PC-9 (cell line): ENCODE data around the gene DCP1B. TPM values are rescaled to one million over a fixed set of nuclear protein-coding genes. Genes with fewer than 3 reads are reported as not detected.

Source experiments
- BruUV-seq: library from RNA; stranded (reverse); fragments of 400-500 nt; replicated peaks from 2 replicates; lab custom pipeline; 2021; lab: Mats Ljungman, UMichigan
- CTCF ChIA-PET: fragments of 300-600 bp; sonication (Branson Sonifier 250); formaldehyde crosslinking; loops from one replicate; lab custom pipeline; 2022; ENCODE audit warnings: antibody characterized with exemption; lab: Charles Lee
- POLR2A ChIA-PET: fragments of 300-600 bp; sonication (Branson Sonifier 250); formaldehyde crosslinking; loops from one replicate; lab custom pipeline; 2022; ENCODE audit warnings: antibody characterized with exemption; ENCODE audit not compliant: unreplicated experiment; lab: Charles Lee
- DNase-seq, 2 experiments: peaks; one replicate each; pipeline versions ENCODE4 v3.0.0 to v3.0.0-alpha.2; 2015 to 2022; ENCODE audit warnings: mixed read lengths in 1 of 2
- H2AFZ ChIP-seq: fragments of 200-600 bp; sonication (generic); 2 replicates; pipeline ENCODE4 v1.8.1; 2017; ENCODE audit warnings: antibody characterized with exemption
- H3F3A ChIP-seq: fragments of 200-600 bp; sonication (generic); 2 replicates; pipeline ENCODE4 v1.8.1; 2017; ENCODE audit warnings: antibody characterized with exemption, mild to moderate bottlenecking, low read depth; ENCODE audit not compliant: insufficient read depth
- H3K27ac ChIP-seq: fragments of 200-600 bp; sonication (generic); 2 replicates; pipeline ENCODE4 v1.6.1; 2016; ENCODE audit warnings: mixed run types
- H3K27me3 ChIP-seq: fragments of 200-600 bp; sonication (generic); 2 replicates; pipeline ENCODE4 v1.6.1; 2016; ENCODE audit warnings: low read depth, mixed run types; ENCODE audit not compliant: insufficient read depth
- H3K36me3 ChIP-seq: fragments of 200-600 bp; sonication (generic); 2 replicates; pipeline ENCODE4 v1.6.1; 2016; ENCODE audit warnings: low read depth, mixed run types
- H3K4me1 ChIP-seq: fragments of 200-600 bp; sonication (generic); replicated peaks from 2 replicates; pipeline ENCODE4 v1.6.1; 2016; ENCODE audit warnings: mixed run types; ENCODE audit not compliant: insufficient read depth
- H3K4me2 ChIP-seq: fragments of 200-600 bp; sonication (generic); 2 replicates; pipeline ENCODE4 v1.6.1; 2017; ENCODE audit warnings: mixed run types
- H3K4me3 ChIP-seq: fragments of 200-600 bp; sonication (generic); 2 replicates; pipeline ENCODE4 v1.6.1; 2016; ENCODE audit warnings: mixed run types
- H3K79me2 ChIP-seq: fragments of 200-600 bp; sonication (generic); 2 replicates; pipeline ENCODE4 v1.6.1; 2017; ENCODE audit warnings: low read depth, mixed run types
- H3K9me2 ChIP-seq: fragments of 200-600 bp; sonication (generic); 2 replicates; pipeline ENCODE4 v1.8.1; 2017; ENCODE audit warnings: mild to moderate bottlenecking; ENCODE audit not compliant: insufficient read depth
- H3K9me3 ChIP-seq: fragments of 200-600 bp; sonication (generic); 2 replicates; pipeline ENCODE4 v1.8.1; 2016; ENCODE audit warnings: low read depth; ENCODE audit not compliant: insufficient read depth
- H4K20me1 ChIP-seq: fragments of 200-600 bp; sonication (generic); 2 replicates; pipeline ENCODE4 v1.8.1; 2017; ENCODE audit not compliant: insufficient read depth
- EZH2 ChIP-seq: fragments of 200-600 bp; sonication (generic); IDR thresholded peaks from 2 replicates; pipeline ENCODE4 v1.8.0; 2017; ENCODE audit warnings: antibody characterized with exemption, low read depth
- intact Hi-C: fragments of 100-400 bp; cut with micrococcal nuclease; formaldehyde crosslinking; loops from one replicate; pipeline ENCODE4 v1.10.0; 2022; ENCODE audit not compliant: unreplicated experiment
- total RNA-seq: library from RNA; stranded (reverse); gene quantifications from 2 replicates; pipeline ENCODE4 v1.2.3, GENCODE V29; 2021
- TF ChIP-seq, protein P1 (sequence below): fragments of 200-600 bp; sonication (generic); conservative IDR thresholded peaks from 2 replicates; pipeline ENCODE4 v1.6.1; 2017; ENCODE audit warnings: mixed run types, antibody characterized with exemption, mild to moderate bottlenecking, moderate library complexity

The DCP1B gene
- total RNA-seq, 1 experiment from 2014 or later, result 6.8 TPM

DNA sequence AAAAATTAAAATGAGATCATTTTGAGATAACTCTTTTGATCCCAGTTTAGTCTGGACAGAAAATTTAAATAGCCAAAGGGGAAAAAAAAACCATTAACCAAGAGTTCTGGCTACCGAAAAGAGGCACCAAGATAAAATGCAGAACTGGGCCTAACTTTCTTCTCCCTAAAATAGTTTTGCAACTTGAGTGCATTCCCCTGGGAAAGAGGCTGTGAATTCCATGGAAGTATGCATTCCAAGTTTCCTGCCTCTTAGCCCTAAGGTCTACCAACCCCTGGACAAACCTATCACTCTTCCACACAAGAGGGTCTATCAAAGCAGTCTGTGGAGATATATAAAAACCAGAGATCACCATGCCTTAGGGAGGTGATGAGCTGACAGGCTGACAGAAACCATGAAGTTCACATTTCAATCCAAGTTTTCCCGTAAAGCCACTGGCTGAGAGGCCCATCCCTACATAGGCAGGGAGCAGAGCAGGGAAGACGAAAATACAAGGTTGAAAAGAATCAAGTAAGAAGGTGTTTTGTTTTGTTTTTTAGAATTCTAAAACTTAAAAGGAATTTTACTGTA, 33.8 kb downstream of the DCP1B start:
- no TSS peak for BruUV-seq
- H3K27ac ChIP-seq, result no peak overlapping the region

DNA sequence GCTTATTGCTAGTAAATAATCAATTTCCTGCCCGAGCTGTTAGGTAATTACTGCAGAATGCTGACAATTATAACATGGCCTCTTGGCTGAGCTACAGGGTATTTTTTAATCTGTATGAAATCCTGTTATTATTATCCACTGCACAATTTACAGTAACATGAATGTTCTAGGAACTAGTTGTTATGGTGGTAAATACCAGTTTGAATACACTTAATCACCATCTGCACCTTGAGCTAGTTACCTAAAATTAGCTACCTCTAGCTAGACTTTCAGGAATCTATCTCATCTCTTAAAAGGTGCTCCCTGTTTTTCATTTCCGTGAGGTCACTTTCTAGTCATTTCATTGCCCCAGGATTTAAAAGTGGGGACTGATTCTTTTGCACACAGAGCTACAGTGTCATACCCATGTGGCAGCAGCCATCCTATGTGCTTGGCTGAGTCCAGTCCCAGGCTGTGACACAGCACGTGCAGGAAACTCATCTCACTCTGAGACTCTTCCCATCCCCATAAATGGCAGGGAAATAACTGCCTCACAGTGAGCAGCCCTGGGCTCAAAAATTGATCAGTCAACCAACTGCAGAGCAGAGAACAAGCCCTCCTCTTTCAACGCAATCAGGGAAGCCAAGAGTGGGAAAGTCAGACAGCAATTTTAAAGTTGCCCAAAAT, 37.6 kb downstream of the DCP1B start:
- no peaks in the 10 kb centered on the region for H3F3A ChIP-seq
- no peaks in the 10 kb centered on the region for H3K36me3 ChIP-seq
- ChIA-PET CTCF (no interaction called here), POLR2A (no interaction called here)
- no peak overlapping the region for H3K4me3 ChIP-seq
- no peaks in the 10 kb centered on the region for H3K27me3 ChIP-seq
- no peaks in the 10 kb centered on the region for H3K9me2 ChIP-seq
- no peak overlapping the region for H3K4me2 ChIP-seq
- H2AFZ ChIP-seq, result no peak overlapping the region
- no peak for DNase-seq
- intact Hi-C loops, result no loop called here
- no peak overlapping the region for H3K27ac ChIP-seq
- H3K4me1 ChIP-seq, result no peaks in the 10 kb centered on the region
- no peaks in the 10 kb centered on the region for H4K20me1 ChIP-seq
- TF ChIP-seq EZH2, result no peak
- TF ChIP-seq, protein P1, sequence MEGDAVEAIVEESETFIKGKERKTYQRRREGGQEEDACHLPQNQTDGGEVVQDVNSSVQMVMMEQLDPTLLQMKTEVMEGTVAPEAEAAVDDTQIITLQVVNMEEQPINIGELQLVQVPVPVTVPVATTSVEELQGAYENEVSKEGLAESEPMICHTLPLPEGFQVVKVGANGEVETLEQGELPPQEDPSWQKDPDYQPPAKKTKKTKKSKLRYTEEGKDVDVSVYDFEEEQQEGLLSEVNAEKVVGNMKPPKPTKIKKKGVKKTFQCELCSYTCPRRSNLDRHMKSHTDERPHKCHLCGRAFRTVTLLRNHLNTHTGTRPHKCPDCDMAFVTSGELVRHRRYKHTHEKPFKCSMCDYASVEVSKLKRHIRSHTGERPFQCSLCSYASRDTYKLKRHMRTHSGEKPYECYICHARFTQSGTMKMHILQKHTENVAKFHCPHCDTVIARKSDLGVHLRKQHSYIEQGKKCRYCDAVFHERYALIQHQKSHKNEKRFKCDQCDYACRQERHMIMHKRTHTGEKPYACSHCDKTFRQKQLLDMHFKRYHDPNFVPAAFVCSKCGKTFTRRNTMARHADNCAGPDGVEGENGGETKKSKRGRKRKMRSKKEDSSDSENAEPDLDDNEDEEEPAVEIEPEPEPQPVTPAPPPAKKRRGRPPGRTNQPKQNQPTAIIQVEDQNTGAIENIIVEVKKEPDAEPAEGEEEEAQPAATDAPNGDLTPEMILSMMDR, result no peak
- H3K9me3 ChIP-seq, result no peaks in the 10 kb centered on the region
- BruUV-seq, result no TSS peak
- no peaks in the 10 kb centered on the region for H3K79me2 ChIP-seq

More for the DNA sequence above, 33.8 kb downstream of the DCP1B start:
- intact Hi-C loops, result no loop called here
- Histone ChIP-seq H3K36me3 (no peaks in the 10 kb centered on the region), H3K79me2 (no peaks in the 10 kb centered on the region), H3K9me2 (no peaks in the 10 kb centered on the region), H3F3A (no peaks in the 10 kb centered on the region), H3K27me3 (no peaks in the 10 kb centered on the region), H4K20me1 (no peaks in the 10 kb centered on the region), H3K4me1 (no peaks in the 10 kb centered on the region), H3K9me3 (no peaks in the 10 kb centered on the region), H3K4me3 (no peak overlapping the region), H3K4me2 (no peak overlapping the region), H2AFZ (no peak overlapping the region)
- TF ChIP-seq EZH2, result no peak
- TF ChIP-seq, protein P1, result no peak
- CTCF ChIA-PET, result no interaction called here
- DNase-seq, result no peak
- POLR2A ChIA-PET, result no interaction called here

DNA sequence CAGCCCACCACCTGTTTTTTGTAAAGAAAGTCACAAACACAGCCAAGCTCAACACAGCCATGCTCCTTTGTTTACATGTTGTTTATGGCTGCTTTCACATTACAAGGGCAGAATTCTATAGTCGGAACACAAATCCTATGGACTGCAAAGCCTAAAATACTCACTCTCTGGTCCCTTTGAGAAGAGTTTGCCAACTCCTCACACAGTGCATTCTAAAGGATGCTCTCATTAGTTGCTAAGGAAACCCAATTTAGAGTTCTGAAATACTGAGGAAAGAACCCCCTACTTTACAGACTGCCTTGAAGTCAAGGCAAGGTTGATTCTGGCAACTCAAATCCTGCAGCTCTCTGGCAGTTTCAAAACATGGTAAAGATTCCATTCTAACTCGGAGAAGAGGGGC, 38.3 kb downstream of the DCP1B start:
- no TSS peak for BruUV-seq
- H3K36me3 ChIP-seq, result no peaks in the 10 kb centered on the region
- no peaks in the 10 kb centered on the region for H4K20me1 ChIP-seq
- H3F3A ChIP-seq, result no peaks in the 10 kb centered on the region
- H2AFZ ChIP-seq, result no peak overlapping the region
- H3K27me3 ChIP-seq, result no peaks in the 10 kb centered on the region
- DNase-seq, result no peak
- H3K4me3 ChIP-seq, result no peak overlapping the region
- ChIA-PET POLR2A (no interaction called here), CTCF (no interaction called here)
- no peaks in the 10 kb centered on the region for H3K9me2 ChIP-seq
- intact Hi-C loops, result no loop called here
- no peaks in the 10 kb centered on the region for H3K79me2 ChIP-seq
- TF ChIP-seq, protein P1, result no peak
- TF ChIP-seq EZH2, result no peak
- no peak overlapping the region for H3K27ac ChIP-seq
- H3K9me3 ChIP-seq, result no peaks in the 10 kb centered on the region
- H3K4me1 ChIP-seq, result no peaks in the 10 kb centered on the region
- no peak overlapping the region for H3K4me2 ChIP-seq
